GM21576 (cell line): ENCODE measurements around the gene ARMC9.
"Not testable (repeated sequence)": the region's sequence is repeated elsewhere in the genome, so short reads cannot be mapped to it uniquely, and the experiment has no call there.

Source experiments
- ATAC-seq: cut with Tn5 transposase; IDR thresholded peaks from one replicate; pipeline ENCODE4 v1.9.1; 2021; ENCODE audit warnings: mild to moderate bottlenecking, moderate library complexity; ENCODE audit not compliant: unreplicated experiment

Gene ARMC9

DNA sequence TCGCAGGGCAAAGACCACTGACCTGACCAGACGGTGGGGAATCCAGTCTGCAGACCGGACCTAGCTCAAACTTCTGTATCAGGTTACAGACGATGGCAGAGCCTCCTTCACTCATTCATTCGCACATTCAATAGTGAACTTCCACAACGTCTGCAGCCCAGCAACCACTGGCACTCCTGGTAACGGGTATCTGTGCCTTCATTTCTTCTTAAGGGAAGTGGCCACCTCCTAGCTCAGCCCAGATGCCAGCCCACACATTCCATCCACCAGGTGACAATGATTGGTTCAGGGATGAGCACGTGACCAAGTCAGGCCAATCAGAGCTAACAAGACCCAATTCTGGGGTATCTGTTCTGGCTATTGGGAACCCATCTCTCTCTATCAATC lies 15.9 kb upstream of the ARMC9 start:
- no peak for ATAC-seq

DNA sequence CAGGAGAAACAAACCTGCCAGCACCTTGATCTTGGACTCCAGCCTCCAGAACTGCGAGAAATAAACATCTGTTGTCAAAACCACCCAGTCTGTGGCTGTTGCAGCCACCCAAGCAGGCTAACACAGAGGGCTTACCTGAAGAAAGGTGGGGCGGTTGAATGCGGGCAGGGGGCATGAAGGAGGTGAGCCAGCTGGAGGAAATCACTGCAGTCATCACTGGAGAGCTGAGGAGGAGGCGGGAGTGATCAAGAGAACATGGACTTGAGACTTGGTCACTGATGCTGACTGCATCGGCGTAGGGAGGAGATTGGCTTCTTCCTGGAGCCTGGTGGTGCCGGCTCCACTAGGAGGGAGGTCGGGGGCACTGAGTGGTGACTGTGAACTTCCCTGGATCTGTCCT lies 14.6 kb upstream of the ARMC9 start:
- no peak for ATAC-seq

DNA sequence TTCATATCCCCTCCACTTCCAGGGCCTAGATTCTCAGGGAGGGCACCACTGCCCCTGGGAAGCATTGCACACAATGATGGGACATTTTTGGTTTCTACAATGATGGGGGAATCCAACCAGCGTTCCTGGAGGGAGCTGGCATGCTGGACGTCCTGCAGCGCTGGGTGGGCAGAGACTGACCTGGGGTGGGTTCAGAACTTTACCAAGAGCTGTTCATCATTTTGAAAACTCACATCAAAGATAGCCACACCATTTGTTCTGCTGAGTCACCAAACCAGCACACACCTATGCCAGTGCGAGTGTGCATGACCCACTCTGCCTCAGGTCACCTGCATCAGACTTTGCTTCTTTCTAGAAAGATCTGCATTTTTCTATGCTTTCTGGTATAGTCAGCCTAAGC lies 14.1 kb upstream of the ARMC9 start:
- ATAC-seq, result no peak

DNA sequence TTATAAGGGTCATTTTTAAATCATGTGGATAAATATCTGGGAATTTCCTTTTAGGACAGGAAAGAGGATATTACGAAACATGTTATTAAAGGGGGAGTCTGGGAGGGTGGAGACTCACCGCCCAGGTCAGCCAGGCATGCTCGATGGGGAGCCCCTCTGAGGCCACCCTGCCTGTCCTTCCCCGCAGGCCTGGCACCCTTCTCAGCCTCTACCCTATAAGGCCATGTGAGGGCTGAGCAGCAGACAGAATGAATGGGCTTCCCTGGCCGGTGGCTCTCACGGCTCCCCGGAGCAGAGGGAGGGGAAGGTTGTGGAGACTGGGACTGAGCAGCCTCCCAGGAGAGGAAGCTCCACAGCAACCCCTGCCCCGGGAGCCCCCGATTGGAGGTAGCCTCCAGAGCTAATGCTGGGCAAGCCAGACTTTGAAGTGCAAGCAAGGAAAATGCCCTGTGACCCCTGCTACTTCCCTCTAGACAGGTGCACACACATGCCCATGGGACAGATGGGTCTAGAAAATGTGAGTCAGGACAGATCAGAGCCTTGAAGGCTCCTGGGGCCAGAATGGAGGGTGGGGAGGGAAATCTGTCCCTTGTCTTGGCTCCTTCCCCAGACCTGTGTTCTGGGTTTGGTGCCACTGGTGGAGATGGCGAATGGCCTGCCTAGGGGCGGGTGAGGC lies 13.2 kb upstream of the ARMC9 start:
- ATAC-seq, result no peak

DNA sequence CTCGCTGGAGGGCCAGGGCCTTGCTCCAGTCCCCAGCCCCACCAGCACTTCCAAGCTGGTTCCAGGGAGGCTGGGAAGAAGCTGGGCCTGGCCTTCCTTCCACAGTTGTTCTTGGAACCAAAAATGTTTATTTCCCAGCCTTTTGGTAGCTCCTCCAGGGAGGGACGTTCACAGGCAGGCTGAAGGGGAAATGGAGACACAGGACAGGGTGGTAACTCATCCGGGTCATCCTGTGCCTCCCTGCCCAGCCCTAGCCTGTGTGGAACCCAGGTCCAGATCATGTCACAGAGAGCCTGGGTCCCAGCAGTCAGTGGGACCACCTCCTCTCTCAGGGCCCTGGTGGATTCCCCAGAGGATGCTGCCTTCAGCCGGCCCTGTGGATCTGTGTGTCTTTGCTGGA lies 12.5 kb upstream of the ARMC9 start:
- no peak for ATAC-seq

DNA sequence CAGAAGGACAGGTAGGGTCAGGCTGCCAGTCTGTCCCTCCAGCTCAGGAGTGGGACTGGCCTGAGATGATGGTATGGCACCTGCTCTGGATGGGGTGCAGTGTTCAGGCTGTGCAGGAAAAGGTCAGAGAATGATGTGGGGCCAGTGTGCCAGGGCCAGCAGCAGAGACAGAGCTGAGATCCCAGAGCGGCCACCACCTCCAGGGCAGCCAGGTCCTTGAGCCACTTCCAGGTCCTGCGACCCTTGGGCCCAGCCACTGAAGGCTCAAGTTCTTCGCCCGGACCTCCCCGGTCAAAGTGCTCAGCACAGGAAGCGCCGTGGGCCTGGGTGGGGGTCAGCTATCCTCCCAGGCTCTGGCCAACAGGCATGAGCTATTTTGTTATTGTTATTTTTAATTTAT lies 12.1 kb upstream of the ARMC9 start:
- ATAC-seq, result no peak

DNA sequence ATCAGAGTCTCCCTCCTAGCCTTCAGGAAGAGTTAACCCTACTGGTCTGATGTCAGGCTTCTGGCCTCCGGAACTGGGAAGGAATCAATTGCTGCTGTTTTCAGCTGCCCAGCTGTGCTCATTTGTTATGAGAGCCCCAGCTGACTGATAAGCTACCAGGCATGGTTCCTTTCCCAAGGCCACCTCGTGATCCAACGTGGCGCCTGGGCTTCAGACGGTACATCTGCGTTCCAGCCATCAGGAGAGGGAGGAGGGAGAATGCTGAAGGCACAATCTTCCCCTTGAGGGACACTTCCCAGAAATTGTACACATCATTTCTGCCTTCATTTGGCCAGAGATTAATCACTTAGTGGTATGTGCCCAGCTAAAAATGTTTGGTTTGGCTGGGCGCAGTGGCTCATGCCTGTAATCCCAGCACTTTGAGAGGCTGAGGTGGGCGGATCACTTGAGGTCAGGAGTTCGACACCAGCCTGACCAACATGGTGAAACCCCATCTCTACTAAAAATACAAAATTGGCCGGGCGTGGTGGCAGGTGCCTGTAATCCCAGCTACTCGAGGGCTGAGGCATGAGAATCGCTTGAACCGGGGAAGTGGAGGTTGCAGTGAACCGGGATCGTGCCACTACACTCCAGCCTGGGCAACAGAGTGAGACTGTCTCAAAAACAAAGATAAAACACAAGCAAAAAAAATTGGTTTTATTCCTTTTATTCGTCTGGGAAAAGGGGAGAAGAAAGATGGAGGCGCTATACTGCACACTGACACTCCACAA lies 10.5 kb upstream of the ARMC9 start:
- ATAC-seq, result no peak

DNA sequence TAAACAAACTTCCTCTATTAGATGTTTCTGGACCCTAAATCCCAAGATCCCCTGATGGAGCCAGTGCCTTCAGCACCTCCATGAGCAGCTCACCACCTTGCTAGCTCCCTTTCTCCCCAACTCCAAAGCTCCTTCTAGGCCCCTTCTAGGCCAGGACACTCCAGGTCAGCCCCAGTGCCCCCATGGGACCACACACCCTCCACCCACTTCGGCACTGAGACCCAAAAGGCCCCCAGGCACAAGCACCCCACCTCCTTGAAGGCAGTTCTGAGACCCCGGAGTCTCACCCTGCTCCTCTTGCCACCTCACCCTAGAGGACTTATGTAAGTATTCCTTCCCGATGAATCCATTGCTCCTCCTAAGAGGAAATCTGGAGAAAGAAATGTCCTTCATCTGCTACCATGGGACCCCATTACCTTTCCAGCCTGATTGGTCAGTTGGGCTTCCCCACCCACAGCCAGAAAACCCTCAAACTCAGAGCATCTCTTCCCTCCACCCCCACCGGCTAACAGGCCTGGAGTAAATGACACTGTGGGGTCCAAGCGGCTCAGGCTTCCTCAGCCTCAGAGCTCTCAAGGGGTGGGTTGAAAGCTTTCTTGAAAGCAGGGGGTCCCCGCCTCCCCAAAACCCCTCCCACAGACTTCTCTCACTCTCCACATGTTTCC lies 9.8 kb upstream of the ARMC9 start:
- no peak for ATAC-seq

DNA sequence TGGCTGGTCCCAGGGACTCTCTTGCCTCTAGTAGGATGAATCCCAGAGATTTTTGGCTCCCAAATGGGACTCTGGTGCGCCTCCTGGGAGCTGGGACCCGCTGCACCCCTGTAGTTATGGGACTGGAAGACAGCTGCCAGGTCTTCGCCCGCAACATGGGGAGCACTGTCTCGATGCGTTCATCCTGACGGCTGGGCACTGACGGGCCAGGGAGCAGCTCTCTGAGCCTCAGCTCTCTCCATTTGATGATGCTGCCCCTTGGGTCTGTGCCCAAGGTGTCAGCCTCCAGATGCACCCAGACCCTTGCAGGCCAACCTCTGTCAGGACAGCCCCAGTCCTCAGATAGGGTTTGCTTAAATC lies 9.3 kb upstream of the ARMC9 start:
- ATAC-seq, result no peak

DNA sequence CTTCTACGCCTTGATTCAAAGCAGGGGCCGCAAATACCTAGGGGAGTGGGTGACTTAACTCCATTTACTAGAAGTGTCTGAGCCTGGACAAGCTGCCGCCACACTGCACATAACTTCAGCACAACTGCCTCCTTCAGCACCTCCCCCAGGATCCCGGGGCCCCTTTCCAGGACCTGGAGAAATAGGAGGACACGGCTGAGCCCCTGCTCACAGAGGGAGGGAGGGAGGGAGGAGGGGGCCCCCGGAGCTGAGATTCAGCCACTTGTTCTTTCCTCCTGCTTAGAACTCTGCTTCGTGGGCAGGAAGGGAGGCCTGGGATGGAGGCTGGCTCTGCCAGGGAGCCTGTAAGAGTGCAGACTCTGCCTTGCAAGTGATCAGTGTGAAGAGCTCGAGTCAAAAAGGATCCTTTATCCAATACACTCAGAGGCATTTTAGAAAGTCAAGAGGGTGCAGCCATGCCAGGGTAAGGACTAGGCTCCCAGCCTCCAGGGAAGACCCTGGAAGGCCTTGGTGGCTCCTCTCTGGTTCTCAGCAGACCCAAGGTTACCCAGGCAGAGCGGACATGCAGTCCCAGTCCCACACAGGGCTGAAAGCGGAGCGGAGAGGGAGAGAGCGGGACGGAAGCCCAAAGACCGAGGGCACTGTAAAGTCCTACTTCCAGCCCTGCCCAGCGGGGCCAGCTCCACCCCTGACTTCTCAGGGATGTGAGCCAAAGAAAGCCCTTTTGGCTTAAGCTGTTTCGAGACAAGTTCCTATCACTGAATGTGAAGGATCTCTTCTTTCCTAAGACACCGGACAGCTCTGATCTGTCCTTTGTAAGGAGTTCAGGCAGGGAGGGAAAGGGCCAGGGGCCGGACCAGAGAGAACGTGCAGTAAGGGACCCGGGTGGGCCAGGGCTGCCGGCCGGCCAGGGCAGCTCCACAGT lies 8.6 kb upstream of the ARMC9 start:
- ATAC-seq, result no peak

DNA sequence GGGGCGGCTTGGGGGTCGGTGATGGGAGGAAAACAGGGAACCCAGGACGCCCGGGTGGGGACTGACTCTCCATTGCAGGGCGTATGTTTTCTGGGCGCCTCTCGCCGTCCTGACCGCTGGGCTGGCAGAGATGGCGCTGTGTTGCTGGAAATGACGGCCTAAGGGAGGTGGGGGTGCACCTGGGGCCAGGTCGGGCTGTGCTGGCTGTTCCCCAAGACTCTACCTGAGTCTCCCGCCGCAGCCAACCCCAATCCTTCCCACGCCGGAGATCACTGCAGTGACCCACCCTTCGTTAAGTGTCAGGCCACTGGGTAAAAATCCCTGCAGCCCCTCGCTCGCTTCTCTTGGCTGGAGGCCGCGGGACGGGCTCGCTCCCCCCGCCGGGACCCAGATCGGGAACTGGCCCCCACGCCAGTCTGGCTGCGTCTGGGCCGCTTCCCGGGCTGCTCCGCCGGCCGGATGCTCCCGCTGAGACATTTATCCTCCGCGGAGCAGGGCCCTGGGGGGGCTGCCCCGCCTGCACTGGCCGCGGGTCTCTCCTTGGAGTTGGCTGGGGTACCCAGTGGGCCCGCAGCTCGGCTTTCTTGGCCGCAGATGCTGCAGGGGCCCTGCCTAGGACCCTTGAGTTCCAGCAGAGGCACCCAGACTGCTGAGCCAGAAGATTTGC lies 7.8 kb upstream of the ARMC9 start:
- no peak for ATAC-seq

DNA sequence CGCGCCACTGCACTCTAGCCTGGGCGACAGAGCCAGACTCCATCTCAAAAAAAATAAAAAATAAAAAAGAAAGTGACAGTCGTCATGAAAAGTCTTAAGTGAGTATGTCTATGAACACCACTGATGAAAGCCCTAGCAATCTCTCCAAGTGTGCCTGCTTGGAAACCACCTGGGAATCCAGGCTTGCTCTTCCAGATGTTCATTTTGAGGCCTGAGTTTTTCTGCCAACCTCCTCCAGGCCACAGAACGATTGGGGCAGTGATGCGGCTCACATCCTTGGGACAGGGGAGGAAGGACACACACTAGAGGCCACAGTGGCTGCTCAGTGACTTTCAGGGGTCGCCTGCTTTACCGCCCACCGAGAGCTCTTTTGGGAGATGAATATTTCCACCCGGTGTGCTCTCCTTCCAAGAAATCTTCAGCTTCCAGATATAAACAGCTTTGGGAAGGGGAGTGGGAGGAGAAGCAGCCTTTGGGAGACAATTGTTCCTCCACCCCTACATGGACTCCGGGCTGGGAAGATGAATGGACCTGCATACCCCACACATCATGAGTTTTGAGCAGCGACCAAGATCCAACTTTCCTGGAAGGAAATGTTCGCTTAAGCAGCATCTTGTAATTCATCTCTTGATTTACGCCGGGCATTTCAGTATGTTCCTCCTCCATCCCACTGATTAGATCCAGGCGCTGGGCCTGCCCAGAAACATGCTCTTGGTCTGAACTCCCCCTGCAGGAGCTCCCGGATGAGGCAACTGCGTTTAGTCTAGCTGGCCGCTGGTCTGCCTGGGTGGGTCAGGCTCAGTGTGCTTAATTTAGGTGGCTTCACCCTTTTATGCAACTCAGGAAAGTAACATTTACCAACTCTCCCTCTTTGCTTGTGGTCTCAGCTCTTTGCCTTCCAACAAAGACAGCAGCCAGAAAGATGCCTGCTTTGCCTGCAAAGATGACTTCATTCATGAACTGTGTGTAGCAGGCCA lies 6.2 kb upstream of the ARMC9 start:
- no peak for ATAC-seq

DNA sequence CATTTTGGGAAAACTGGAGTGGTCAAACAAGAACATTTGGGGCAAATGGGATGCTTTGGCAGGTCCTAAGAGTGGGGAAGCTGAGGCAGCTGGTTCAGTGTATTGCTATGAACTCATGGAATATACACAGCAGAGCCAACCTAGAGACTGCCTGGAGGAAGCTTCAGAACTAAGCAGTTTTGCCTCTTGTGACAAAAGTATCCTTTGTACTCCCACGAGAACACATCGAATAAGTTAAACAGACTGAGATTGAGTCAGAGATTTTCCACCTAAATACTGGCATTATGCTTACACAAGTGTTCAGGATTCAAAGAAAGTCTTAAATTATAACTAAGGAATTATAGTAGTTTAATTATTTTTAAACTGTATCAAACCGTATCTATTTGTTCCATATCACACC lies 5.2 kb upstream of the ARMC9 start:
- ATAC-seq, result no peak

DNA sequence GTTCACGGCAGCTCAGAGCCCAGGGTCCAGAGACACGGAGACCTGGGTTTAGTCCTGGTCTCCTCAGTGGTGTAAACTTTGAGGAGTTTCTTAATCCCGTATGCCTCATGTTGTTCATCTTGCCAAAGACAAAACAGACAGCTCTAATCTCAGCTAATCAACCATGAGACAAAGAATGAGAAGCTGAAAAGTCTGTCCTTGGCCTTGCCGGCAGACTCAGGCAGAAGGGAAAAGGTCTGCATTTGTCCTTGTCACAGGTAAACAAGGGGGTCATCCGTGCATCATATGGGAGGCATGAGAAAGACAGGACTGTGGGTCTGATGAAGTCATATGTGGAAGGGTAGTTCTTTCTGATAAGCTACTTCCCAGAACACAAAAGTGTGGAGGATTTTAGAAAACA lies 1.8 kb upstream of the ARMC9 start:
- ATAC-seq, result no peak

DNA sequence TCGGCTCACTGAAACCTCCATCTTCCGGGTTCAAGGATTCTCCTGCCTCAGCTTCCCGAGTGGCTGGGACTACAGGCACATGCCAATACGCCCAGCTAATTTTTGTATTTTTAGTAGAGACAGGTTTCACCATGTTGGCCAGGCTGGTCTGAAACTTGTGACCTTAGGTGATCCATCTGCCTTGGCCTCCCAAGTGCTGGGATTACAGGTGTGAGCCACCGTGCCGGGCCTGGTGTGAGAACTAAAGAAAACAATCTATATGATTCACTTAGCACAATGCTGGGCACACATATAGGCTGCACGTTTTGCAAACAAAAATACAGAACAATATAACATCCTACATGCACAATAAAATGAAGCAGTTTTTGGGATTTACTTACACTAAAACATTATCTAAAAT lies 1.2 kb upstream of the ARMC9 start:
- ATAC-seq, result not testable (repeated sequence)

DNA sequence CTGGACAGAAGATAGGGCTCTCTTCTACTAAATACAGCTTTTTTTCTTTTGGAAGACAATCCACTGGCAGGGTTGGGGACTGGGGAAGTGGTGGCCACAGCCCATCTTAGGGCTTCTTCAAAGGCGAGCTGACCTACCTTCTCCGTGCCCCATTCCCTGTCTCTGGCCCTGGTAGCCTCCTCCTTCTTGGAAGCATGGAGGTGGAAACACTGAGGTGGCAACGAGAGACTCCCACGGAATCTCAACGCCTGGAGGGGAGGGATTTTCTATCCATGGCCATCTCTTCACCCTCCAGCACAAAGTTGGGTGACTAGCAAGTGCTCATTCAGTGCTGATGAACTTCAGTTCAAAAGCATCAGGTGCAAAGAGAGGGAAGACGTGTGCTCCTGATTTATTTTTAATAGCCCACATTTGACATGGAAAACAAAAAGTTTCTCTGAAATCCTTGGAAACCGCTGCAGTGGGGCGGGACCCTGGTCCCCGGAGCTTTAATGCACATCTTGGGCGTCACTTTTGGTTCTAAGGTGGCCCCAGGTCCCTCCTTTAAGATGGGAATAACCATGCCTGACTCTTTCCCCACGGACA lies 633 bp upstream of the ARMC9 start:
- no peak for ATAC-seq

DNA sequence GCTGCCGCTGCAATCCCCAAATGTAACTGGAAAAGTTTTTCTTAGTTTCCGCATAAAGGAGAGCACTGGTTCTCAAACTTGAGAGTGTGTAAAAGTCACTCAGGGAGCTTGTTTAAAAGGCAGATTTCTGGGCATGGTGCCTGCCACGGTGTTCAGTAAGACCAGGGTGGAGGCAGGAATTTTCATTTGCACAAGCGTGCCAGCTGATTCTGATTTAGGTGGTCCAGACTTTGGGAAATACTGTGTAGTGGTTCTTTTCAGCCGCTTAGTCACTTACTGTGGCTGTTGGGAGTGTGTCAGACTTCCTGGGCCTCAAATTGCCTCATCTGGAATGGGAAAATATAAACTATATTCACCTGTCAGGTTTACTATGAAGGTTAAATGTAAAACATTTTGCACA lies 788 bp downstream of the ARMC9 start:
- no peak for ATAC-seq

DNA sequence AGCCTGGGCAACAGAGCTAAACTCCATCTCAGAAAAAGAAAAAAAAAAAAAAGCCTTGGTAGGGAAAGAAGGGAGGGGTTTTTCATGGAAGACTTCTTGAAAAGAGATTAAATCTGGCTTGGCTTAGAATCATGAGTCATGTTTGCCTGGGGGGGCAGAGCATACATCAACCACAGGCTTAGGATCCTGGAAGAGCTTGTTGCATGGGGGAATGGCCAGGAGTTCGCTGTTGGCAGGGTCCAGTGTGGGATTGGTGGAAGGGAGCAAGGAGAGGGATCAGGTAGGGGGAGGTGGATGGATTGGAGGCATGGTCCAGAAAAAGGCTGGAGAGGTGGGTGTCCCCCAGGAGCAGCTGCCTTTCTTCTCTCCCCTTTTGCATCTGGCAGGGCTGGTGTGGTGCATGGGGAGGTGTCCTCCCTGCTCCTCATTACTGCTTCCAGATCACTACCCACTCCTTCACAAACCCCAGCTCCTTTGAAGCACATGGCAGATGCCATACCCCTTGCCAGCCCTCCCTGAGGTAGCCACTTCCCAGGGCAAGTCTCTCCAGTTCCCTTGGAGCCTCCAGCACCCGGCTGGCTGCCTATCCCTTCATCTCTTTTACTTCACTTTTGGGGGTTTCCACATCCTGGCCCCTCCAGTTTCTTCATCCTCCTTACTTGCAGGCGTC lies 2.5 kb downstream of the ARMC9 start:
- ATAC-seq, result no peak

DNA sequence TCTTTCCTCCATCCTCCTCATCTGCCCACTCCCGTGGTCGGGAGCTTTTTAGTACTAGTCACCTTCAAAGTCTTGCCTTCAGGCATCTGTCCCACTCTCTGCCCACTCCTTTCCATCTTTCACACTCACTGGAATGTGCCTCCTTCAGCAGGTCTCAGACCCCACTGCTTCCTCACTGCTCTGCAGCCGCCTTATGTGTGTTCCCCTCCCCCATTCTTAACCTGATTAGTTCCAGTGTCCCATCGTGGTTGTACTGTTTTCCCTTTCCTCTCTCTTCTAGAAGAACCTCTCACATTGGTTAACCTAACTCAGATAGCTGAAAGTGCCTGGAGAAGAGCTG lies 3.0 kb downstream of the ARMC9 start:
- ATAC-seq, result no peak
